ENCODE measurements around the gene TRIM2.

DNA sequence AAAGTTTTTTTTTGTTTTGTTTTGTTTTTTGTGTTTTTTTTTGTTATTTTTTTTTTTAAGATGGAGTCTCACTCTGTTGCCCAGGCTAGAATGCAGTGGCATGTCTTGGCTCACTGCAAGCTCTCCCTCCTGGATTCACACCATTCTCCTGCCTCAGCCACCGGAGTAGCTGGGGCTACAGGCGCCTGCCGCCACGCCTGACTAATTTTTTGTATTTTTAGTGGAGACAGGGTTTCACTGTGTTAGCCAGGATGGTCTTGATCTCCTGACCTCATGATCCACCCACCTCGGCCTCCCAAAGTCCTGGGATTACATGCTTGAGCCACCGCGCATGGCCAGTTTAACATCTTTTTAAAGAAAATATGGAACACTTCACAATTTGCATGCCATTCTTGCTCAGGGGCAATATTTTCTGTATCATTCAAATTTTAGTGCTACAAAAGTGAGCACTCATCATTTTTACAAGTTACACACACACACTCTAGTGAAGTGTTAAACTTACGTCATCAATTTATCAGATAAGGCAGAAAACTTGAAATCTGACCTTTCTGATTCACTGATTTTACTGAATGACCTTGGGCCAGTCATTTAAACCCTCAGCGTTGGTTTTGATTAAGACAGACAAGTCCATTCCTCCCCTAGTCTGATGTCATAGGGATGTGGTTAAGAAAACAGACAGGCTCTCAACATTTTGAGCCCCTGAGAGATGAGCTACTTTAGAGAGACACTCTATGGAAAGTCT is 61.2 kb downstream of the TRIM2 start:
- TF ChIP-seq, protein P1, sequence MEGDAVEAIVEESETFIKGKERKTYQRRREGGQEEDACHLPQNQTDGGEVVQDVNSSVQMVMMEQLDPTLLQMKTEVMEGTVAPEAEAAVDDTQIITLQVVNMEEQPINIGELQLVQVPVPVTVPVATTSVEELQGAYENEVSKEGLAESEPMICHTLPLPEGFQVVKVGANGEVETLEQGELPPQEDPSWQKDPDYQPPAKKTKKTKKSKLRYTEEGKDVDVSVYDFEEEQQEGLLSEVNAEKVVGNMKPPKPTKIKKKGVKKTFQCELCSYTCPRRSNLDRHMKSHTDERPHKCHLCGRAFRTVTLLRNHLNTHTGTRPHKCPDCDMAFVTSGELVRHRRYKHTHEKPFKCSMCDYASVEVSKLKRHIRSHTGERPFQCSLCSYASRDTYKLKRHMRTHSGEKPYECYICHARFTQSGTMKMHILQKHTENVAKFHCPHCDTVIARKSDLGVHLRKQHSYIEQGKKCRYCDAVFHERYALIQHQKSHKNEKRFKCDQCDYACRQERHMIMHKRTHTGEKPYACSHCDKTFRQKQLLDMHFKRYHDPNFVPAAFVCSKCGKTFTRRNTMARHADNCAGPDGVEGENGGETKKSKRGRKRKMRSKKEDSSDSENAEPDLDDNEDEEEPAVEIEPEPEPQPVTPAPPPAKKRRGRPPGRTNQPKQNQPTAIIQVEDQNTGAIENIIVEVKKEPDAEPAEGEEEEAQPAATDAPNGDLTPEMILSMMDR (IDR thresholded peaks at IDR 0.05) = no peak
- TF ChIP-seq POLR2A (IDR thresholded peaks at IDR 0.05) = no peak

All from heart left ventricle (tissue), 13 donors.